CD4-positive, alpha-beta T cell treated with Interleukin-10 for 1 hour (primary cell): ENCODE data around the gene SLC25A53.

ENCODE experiments used
- DNase-seq: peaks from one replicate; pipeline ENCODE4 v3.0.0-alpha.2; 2020

Gene SLC25A53, protein sequence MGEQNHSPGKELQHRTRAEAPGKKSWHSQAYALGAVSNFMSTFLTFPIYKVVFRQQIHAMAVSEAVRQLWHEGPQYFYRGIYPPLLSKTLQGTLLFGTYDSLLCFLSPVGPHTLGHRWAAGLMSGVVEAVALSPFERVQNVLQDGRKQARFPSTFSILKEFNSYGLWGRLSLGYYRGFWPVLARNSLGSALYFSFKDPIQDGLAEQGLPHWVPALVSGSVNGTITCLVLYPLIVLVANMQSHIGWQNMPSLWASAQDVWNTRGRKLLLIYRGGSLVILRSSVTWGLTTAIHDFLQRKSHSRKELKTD

DNA sequence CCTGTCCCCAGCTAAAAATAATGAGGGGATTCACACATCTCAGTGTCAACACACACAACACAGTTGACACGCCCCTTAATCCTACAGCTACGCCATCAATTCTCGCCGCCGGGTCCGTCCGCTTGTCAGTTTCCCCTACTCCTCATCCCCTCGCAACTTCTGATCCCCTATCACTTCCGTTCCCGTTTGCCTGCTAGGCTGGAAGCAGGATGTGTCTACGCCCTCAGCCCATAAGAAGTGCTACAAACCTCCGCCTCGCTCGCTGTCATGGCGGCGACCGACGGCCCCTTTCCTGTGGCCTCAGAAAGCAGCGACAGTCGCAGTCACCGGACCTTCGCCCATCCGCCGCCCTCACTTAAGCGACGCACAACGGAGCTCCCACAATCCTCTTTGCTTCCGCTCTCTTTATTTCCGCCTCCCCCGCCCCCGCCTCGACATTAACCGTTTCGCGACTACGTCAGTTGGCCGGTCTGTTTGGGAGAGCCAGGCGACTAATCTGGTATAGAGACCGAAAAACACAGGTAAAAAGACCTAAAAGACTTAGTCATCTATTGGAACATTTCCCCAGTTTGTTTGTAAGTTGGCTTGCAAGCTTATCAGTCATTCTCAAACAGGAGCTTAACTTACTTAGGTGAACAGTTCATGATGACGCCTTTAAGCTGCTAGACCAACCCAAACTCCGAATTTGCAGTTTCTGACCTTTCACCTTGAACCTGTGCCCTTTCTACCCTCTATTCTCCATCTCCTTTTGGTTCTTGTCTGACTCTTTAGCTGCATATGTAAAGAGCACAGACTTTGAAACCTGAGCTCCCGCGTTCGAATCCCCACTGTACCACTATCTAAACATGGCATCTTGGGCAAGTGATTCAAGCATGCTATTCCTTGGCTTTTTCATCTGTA lies at the start of gene SLC25A53:
SLC25A53 (minus strand) TSS at position 380 of the 900 bp plus-strand sequence. CDS start 51,752 bp downstream, outside the sequence.
- peak; percentile 83 for DNase-seq

DNA sequence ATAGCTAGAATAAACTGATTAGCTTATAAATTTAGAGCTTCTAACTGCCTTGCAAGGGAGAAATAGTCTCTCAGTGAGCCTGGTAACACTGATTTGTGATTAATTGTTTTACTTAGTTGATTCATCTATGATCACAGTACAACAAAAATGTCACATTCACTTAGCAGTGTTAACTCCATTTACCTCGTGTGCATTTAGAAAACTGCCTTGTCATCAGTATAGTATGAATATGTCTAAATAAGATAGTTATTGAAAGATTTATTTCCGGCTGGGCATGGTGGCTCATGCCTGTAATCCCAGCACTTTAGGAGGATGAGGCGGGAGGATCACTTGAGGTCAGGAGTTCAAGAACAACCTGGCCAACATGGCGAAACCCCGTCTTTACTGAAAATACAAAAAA lies 48.7 kb upstream of the SLC25A53 start:
- DNase-seq, result no peak

DNA sequence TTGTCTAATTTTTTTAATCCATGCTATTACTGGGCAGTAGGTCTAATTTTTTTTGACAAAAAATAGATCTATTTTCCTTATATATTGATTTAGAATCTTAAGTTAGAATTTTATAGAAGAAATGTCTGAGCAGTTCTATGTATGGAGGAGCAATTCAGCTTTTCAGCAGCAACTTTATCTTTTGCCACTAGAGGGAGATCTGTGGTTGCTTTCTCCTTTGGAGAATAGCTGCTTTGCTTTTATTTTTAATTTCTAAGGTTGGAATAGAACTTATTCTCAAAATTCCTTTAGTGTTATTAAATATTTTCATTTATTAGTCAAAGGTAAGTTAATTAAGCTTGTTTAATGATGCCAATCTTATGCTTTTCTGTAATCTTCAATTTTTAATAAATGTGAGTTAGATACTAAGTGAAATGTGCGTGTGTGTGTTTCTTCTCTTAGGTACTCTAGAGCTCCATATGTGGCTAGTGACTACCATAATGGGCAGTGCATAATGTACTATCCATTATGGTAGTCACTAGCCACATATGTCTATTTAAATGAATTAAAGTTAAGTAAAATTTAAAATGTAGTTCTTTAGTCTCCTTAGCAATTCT lies 38.8 kb upstream of the SLC25A53 start:
- peak; percentile 38 for DNase-seq

DNA sequence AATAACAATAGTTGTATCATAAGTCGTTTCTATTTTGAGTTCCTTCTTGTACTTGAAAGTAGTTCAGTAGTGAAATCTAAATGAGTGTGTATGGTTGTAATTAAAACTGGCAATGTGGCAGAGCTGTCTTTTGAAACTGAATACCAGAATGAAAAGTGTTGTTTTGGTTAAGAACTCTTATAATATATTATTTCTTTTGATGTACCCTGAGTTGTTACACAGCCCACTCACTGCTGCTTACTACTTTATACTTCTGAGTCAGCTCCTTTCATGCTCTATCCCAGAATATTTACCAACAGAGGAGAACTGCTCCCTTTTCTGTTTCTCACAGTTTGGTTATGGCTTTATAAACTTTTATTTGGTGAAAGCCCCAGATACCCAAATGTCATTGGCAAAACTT lies 38.2 kb upstream of the SLC25A53 start:
- DNase-seq, result no peak

DNA sequence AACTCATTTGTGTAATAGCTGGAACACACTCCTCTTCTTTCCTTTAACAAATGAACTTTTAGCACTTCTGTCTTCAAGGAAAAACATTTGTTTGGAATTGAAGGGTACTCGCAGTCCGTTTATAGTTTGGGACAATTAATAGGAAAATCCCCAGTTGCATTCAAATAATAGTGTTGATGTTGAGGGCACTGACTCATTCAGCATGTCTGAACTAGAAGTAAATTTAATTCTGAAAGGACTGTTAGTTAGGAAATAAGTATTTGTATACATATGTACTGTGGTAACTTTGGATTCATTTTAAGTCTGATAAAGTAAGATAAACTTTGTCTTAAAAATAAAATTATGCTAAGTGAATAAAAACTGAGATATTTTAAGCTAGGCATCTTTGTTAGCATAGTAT lies 36.7 kb upstream of the SLC25A53 start:
- DNase-seq, result no peak

DNA sequence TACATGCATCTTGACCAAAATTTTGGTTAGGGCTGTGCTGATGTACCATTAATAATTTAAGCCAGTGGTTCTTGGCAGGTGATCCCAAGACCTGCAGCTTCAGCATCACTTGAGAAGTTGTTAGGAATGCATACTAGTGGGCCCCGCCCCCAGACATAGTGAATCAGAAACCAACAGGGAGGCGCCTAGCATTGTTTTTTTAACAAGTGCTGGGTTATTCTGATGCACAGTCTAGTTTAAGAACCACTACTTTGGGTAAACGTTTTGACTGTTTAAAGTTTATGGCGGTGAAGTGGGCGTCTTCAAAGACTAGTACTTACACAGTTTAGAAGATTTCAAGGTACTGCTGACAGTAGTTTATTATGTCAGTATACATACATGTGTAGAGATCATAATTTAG lies 33.0 kb upstream of the SLC25A53 start:
- no peak for DNase-seq

DNA sequence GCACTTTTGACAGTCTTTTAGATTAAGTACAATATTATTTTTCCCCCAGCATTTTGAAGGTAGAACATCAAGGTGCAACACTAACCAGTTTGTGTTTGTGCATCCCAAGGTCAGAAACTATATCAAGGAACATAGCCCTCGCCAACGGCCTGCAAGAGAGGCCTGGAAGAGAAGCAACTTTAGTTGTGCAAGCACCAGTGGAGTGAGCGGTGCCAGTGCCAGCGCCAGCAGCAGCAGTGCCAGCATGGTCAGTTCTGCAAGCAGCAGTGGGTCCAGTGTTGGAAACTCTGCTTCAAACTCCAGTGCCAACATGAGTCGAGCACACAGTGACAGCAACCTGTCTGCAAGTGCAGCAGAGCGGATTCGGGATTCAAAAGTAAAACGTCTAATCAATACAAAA lies 31.1 kb upstream of the SLC25A53 start:
- no peak for DNase-seq

DNA sequence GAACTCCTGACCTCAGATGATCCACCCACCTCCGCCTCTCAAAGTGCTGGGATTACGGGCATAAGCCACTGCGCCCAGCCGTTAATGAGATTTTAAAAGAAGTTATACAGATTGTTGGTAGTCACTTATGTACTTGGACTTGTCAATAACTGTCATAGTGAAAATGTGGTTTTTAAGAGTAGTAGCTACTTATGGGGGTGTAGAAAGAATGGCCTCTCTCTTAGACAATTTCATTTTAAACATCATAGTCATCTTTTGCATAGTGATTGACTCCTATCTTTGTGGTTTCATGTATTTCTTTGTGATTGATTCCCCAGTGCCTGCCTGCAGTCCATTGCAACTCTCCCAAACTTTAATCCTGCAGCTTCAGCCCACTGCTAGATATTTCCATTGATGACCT lies 26.9 kb upstream of the SLC25A53 start:
- no peak for DNase-seq

DNA sequence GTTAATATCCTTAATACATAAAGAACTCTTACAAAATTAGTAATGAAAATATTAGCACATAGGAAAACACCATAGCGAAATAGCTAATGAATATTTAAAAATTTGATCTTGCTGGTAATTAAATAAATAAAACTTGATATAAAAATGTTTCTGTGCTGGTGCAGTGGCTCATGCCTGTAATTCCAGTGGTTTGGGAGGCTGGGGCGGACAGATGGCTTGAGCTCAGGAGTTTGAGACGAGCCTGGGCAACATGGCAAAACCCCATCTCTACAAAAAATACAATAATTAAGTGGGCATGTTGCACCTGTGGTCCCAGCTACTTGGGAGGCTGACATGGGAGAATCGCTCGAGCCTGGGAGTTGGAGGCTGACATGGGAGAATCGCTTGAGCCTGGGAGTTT lies 17.0 kb upstream of the SLC25A53 start:
- DNase-seq, result no peak

DNA sequence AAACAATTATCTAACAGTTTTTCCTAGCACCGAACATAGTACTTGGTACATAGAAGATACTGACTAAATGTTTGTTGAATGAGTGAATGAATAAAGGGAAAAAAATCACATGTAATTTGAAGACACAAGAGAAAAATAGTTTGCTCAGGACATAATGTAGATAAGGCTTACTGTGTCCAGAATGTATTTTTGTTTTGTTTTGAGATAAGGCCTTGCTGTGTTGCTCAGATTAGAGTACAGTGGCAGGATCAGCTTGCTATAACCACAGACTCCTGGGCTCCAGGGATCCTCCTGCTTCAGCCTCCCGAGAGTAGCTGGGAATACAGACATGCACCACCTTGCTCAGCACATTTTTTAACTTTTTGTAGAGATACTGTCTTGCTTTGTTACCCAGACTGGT lies 16.0 kb upstream of the SLC25A53 start:
- no peak for DNase-seq

DNA sequence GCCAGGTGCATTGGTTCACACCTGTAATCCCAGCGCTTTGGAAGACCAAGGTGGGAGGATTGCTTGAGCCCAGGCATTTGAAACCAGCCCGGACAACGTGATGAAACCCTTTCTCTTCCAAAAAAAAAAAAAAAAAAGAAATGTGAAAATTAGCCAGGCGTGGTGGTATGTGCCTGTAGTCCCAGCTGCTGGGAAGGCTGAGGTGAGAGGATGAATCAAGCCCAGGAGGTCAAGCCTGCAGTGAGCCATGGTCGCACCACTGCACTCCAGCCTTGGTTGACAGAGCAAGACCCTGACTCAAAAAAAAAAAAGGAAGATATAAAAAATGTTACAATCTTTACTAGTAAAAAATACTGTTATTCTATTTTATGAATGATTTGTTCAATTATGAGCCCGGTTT lies 15.3 kb upstream of the SLC25A53 start:
- no peak for DNase-seq

DNA sequence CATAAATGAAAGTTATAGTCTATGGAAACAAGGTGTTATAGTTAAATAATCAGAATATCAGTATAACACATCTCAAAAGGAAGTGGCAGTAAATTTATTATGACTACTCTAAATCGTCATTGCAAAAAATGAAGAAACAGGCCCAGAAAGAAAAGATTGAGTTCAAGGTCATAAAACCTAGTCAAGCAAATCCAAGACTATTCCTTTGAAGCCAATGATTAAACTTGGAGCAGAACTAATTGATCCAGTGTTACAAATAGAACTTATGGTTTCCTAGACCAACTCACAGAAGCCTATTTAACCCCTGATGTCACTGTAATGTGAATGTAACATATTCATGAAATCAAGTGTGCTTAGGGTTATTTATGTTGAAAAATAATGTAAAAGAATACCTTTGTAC lies 11.3 kb upstream of the SLC25A53 start:
- no peak for DNase-seq

DNA sequence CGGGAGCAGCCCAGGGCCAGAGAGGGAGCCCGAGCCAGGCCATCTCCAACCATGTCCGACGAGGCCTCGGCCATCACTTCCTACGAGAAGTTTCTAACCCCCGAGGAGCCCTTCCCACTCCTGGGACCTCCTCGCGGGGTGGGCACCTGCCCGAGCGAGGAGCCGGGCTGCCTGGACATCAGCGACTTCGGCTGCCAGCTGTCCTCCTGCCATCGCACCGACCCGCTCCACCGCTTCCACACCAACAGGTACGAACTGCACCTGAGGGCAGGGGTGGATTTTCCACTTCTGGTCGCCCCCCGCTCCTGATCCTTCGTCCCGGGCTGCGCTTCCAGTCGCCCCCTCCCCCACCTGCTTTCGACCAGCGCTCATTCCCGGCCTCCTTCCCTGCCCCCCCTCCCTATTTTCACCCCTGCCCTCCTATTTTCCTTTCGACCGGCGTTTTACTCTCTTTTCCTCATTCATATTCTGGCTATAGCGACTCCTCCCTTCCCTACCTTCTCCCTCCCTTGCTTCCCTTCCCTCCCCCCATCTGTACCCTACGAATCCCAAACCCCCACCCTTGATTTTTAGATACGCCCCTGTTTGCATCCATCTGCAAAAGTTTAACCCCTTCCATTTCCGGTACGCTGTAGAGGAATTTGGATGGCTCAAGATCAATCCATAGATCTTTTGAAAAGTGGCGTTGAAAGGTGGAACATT lies 10.1 kb upstream of the SLC25A53 start:
- DNase-seq, result no peak

DNA sequence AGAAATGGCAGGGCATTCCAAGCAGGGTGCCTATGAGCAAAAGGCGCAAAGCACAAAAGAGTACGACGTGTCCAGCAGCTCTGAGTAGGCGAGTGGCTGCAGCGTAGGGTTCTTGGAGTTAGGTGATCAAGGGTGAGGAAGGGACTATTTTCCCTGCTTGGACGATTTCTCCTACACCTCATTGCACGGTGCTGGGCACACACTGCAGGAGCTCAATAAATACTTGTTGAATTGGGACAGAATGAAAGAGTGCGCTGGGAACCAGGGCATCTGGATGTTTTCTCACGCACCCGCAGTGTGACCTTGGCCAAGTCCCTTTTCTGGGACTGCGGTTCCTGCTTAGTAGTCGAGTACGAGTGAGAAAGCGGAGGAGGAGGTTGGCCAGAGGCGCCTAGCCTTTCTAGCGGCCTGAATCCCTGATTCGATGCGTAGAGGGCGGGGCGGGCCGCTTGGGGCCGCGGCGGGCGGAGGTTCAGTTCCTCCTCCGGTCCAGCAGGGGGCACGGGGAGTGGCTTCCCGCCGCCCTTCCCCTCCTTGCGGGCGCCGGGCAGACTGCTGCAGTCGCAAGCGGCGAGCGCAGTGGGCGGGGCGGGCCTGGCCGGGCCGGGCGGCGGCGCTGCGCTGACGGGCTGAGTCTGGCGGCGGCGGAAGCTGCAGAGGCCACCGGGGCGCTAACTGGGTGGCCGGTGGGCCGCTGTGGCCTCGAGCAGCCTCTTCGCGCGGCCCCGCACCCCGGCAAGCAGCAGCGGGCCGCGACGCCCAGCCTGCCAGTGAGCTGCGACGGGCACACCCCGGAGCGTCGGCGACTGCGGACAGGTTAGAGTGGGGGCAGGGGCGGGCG lies 9.3 kb upstream of the SLC25A53 start, which contains the start of gene FAM199X:
FAM199X (plus strand) TSS at position 560 of the 841 bp plus-strand sequence. CDS start 333 bp downstream, outside the sequence.
- DNase-seq, result peak; percentile 87

DNA sequence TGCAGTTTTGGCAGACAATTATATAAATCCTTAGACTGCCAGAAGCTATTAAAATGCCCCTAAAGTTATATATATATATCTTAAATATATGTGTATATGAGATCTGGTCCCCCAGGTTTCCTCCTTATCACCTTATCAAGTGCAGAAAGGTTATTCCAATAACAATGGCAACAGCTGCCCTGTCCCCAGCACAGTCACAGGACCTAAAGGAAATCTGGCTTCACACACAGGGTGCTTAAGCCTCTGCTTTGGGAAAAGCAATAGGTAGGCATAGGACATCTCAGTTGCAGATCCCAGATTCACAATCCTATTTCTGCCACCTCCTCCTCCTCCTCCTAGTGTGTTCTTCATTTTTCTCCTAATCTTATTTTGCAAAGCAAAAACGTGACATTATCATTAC lies 5.8 kb downstream of the SLC25A53 start:
- no peak for DNase-seq

DNA sequence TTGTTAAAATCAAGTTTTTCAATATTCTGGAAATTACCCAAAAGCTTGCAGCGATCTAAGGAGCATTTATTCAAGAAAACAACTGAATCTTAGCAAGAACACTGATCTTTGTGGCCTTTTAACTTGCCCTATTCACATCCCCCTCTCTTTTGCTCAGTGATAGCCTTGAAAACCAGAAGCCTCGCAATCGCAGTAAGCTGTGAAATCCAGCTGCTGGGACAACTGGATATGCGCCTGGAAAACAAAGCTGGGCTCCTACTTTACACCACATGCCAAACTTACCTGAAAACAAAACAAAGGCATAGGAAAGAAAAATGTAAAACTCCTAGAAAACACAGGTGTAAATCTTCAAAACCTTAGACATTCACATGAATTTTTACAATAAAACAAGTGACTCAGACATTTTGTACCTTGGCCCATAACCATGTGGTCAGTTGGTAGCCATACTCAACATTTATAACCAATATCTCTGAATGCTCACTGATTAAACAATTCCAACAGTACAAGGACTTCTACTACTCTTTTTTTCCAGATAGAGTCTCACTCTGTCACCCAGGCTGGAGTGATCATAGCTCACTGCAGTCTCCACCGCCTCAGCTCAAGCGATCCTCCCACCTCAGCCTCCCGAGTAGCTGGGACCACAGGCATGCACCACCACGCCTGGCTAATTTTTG lies 15.6 kb downstream of the SLC25A53 start:
- DNase-seq, result no peak

DNA sequence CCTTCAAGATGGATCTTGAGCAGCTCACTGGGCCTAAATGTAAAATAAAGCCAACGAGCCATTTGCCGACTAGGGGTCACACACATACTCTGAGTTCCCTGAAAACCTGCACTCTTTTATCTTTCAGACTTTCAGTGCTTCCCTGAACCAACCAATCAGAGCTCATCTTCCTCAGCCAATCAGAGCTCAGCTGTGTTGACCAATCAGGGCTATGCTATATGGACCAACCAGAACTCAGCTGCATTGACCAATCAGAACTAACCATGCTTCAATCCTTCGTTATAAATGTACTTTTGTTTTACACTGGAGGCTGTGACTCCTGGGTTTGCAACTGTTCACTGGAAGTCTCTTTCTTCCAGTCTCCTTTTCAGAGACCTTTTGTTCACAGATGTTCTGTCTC lies 19.3 kb downstream of the SLC25A53 start:
- peak; percentile 35 for DNase-seq

DNA sequence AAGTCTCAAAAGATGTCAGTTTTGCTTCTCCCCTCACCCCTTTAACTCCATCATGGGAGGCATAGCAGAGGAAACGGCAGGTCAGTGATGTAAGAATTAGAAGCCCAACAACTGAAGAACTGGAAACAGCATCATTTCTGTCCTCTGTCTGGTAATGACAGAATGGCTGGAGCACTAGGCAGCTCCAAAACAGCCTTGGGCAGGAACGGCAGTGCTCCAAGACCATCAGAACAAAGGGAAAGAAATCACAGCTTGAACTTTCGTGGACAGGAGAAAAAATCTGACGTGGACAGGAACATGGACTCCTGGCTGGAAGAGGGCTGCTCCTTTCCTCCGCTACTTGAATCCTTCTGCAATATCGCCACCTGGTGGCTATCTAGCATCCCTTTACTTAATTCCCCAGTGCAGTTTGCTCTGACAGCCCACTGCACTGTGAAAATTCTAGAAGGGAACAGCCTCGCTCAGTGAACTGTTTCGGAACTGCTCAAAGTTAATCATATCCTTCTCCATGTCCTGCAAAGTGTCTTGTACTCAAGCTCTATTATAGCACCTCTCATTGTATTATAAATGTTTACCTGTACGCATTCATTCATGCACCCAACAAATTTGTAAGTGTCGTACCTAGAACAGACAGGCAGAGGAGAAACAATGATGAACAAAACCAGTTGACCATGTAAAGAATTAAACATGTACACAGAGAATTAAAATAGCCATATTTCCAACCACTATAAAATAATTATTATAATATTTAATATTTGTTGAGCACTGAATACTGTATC lies 20.4 kb downstream of the SLC25A53 start:
- DNase-seq, result peak; percentile 69

DNA sequence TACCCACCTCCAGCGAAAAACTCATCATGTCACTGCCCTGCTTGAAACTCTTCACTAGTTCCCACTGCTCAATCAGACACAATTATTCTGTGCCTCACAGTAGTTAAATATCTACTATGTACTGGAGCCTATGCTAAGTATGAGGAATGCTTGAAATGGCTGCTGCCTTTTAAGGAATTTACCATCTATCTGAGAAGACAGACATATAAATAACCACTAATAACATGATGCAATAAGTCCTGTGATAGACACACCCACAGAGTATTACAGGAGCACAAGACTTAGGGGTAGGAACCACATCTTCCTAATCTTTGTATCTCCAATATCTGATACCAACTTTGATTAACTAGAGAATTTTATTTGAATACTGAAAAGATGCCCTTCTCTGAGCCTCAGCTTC lies 21.1 kb downstream of the SLC25A53 start:
- DNase-seq, result no peak

DNA sequence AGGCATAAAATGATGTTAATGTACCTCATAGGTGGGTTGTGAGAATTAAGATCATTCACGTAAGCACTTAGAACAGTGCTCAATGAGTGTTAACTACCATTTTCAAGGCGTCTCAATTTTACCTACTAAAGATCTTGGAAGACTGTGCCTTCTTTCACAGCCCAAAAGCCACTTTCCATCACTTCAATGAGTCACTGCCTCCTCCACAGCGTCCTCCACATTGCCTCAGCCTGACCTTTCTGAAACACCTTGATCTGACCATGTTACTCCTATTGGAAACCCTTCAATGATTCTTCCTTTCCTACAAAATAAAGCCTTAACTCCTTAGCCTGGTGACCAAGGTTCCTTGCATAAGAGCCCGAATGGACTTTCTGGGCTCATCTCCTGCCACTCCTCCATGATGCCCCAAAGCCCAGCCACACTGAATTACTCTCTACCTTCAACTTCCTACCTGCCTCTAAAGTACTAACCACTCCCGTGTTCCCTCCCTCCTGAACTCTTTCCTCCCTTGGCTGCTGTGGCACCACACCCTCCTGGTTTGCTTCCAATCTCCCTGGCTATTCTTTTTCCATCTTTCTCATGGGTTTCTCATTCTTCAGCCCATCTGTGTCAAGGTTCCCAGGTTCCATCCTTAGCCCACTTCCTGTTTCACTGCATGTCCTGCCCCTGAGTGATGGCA lies 22.1 kb downstream of the SLC25A53 start:
- DNase-seq, result no peak
